GM12874 (cell line): Measurements from ENCODE around the gene CBL.

ENCODE experiments used
- TF ChIP-seq, protein P1 (sequence below): IDR thresholded peaks from 2 replicates; pipeline ENCODE4 v1.5.1; 2011; ENCODE audit warnings: low read depth, mild to moderate bottlenecking, control low read depth, low read length, moderate library complexity; ENCODE audit not compliant: insufficient read depth

The CBL gene

DNA sequence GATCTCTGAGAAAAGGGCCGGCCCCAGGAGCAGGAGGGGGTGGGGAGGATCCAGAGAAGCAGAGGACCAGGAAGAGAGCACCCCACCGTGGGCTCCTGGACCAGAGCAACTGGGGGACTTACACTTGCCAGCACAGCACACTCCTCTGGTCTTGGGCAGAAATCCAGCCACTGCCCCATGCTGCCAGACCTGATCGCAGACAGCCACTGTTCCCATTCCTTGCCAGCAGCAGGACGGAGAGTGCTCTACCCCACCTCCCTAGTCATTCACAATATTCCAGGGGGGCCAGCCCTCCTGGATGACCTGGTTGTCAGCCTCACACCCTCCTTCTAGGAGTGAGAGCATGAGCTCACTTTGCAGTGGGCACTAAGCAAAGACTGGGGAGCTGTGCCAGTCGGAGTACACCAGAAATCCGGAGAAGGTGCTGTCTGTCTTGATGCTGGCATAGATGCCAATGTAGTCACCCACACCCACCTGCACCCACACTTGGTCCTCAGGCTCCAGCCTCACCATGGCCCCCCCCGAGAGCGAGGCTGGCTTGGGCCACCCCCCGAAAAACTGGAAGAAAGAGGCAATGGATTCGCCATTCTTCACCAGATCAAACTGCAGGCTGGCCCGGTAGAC, 132.9 kb downstream of the CBL start:
- TF ChIP-seq, protein P1, sequence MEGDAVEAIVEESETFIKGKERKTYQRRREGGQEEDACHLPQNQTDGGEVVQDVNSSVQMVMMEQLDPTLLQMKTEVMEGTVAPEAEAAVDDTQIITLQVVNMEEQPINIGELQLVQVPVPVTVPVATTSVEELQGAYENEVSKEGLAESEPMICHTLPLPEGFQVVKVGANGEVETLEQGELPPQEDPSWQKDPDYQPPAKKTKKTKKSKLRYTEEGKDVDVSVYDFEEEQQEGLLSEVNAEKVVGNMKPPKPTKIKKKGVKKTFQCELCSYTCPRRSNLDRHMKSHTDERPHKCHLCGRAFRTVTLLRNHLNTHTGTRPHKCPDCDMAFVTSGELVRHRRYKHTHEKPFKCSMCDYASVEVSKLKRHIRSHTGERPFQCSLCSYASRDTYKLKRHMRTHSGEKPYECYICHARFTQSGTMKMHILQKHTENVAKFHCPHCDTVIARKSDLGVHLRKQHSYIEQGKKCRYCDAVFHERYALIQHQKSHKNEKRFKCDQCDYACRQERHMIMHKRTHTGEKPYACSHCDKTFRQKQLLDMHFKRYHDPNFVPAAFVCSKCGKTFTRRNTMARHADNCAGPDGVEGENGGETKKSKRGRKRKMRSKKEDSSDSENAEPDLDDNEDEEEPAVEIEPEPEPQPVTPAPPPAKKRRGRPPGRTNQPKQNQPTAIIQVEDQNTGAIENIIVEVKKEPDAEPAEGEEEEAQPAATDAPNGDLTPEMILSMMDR: no peak

DNA sequence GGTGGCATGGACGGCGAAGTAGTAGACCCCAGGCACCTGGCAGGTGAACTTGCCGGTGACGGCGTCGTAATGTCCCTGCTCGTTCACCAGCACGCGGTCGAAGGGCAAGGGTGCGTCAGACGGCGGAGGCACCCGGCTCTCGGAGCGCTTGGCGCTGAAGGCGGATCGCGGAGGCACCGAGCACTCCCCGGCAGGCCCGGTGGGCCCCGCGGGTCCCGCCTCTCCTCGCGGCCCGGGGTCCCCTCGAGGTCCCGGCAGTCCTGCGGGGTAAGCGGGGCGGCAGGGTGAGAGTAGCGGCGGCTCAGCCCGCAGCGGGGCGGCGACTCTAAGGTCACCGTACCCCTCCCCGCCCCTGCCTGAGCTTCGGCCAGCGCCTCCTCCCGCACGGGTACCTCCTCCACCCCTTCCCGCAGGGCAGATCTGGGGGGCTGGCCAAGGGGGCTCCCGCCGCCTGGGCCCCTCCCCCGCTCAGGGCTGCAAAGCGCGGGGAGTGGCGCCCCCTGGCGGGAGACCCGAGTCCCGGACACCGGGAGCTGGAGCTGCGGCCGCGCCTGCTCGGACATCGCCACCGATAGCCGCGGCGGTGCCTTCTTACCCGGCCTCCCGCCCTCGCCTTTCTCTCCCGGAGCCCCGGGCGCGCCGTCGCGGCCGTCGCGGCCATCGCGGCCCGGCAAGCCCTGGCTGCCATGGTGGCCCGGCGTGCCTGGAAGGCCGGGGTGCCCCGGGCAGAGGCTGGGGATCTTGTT, 133.6 kb downstream of the CBL start:
- TF ChIP-seq, protein P1: peak; percentile 89

DNA sequence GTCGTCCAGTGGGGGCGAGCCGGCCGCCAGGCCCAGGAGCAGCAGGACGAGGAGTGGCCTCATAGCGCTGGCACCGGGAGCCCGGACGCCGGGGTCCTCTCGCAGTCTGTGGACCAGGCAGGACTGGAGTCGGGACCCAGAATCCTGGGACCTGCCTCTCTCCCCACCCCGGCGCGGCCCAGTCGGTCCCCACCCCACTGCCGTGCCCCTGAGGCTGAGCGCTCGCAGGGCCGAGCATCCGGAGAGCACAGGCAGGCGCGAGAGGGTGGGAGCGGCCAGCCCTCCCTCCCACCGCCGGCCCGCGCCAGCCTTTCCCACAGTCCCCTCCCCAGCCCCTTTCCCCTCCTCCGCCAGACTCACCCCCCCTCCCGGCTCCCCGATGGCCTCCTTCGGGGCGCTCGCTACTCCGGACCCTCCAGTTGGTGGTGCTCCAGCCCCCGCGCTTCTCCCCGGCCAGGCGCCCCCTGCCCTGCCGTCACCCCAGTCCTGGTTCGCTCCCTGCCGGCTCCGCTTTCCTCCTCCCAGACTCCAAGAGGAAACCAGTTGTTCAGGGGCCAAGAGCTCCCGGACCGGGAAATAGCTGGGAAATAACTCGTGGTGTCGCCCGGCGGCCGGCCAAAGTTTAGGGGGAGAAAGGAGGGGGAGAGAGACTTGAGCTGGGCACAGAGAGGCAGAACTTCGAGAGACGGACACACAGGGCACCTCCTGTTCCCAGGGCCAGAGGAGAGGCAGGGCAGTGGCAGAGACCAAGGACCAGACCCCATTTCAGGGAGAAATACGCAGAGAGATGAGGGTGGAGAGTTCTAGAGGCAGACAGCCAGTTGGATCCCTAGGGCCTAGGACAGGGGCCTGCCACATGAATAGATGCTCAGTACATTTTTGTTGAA, 134.4 kb downstream of the CBL start, which contains the start of gene C1QTNF5:
Gene C1QTNF5, minus strand, starts transcription at position 549 of the 887 bp plus-strand sequence. Its CDS starts 486 bp downstream, at position 63.
- TF ChIP-seq, protein P1: no peak

DNA sequence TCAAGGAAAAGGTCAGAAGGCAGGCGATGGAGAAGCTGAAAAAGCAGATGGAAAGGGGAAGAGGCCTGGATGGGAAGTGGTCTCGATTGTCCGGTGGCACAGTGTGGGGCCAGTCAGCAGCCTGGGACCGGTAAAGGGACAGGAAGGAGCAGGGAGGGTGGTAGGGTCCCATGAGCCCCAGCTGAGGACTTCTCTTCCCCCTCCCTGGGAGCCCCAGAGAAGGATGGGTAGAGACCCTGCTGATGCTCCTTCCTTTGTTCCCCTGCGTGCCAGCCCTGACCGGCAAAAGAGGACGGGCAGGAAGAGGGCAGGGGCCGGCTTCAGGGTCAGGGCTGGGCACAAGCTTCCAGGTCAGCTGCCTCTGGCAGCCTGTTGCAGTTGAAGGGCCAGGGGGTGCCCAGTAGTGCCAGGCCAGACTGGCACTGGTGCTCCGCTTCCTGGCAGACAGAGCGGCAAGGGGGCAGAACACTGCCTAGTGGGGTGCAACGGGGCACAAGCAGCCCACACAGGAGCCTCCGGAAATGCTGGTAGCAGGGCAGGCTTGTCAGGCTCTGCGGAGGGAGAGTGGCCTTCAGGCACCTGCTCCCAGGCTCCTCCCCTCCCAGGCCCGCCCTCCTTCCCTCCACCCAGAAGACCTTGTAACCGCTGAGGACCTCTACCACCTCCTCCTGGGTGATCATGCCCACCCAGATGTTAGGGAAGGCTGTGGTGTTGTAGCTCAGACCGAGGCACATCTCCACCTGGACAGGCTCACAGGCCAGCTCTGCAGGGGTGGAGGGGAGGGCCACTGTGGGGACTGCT, 135.3 kb downstream of the CBL start:
- TF ChIP-seq, protein P1: no peak

DNA sequence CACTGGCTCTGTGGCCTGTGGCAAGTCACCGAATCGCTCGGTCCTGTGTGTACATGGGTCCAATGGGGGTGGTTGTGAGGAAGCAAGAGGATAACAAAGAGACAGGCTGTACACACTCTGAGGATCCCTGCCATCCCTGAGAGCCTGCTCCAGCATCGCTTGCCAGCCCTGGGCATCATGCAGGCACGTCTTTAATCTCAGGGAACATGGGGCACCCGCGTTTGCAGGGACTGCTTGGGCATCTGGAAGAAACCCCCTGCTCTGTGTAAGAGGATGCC, 135.8 kb downstream of the CBL start:
- TF ChIP-seq, protein P1: no peak

DNA sequence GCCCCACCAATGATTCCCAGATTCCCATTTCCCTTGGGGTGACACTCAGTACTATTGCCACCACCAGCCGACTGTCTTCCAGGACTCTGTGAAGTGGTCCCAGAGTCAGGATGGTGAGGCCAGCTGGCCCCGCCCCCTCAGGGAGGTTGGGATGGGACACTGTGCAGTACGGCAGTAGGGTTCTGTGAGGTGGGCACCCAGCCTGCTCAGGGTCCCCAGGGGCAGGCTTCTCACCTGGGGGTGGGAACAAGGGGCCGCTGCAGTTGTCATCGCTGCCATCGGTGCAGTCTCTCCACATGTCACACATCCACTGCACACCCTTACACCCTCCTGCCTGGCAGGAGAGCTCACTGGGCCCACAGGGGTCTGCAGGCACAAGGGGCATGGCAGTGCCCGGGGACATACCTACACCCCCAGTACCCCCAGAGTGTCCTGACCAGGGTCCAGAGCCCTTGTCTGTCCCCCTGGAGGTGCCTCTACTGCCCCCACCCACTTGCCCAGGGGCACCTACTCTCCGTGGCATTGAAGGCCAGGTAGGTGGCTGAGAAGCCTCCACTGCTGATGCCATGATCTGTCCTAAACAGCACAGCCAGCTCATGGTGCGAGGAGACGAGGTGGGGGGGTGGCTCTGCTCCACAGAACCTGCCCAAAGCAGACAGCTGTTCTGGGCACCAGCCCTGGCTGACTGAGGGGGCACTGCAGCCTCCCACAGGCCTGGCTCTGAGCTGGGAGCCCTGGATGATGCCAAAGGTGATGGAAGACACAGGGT, 136.4 kb downstream of the CBL start:
- TF ChIP-seq, protein P1: no peak
